Anterior cingulate cortex (tissue), 58 donors: Measurements from ENCODE around the gene TNS4.
"Not testable (repeated sequence)": the region's sequence is repeated elsewhere in the genome, so short reads cannot be mapped to it uniquely, and the experiment has no call there.

Experiments used
- DNase-seq, 58 donors: peaks; one replicate each; lab custom pipeline; 2025; lab: John Stamatoyannopoulos, UW

TNS4 gene

GRCh38 chr17:40501499-40501911, at the start of gene TNS4:
Gene TNS4 (minus strand): TSS chr17:40501623. CDS start chr17:40496425, 5,198 bp downstream.
- DNase-seq = no peak

GRCh38 chr17:40550608-40551007, 49.2 kb upstream of the TNS4 start:
- DNase-seq = no peak

GRCh38 chr17:40548982-40549685, 47.7 kb upstream of the TNS4 start:
- DNase-seq = no peak

- DNase-seq = no peak
Measured at GRCh38 chr17:40548491-40548981, 47.1 kb upstream of the TNS4 start.

- DNase-seq = no peak
Measured at GRCh38 chr17:40547785-40548478, 46.5 kb upstream of the TNS4 start.

- DNase-seq = no peak
Measured at GRCh38 chr17:40547079-40547784, 45.8 kb upstream of the TNS4 start.

GRCh38 chr17:40546497-40546896, 45.1 kb upstream of the TNS4 start:
- DNase-seq = not testable (repeated sequence)

GRCh38 chr17:40545660-40546059, 44.2 kb upstream of the TNS4 start:
- no peak for DNase-seq

GRCh38 chr17:40542558-40543411, 41.4 kb upstream of the TNS4 start:
- peak in 15 of 58 donors; percentile 9 to 74 (median 25) for DNase-seq

GRCh38 chr17:40541873-40542557, 40.6 kb upstream of the TNS4 start:
- DNase-seq = peak in 4 of 58 donors; percentile 15 to 74 (median 32)

GRCh38 chr17:40541060-40541872, 39.8 kb upstream of the TNS4 start:
- no peak for DNase-seq

GRCh38 chr17:40540448-40540847, 39.0 kb upstream of the TNS4 start:
- no peak for DNase-seq

- no peak for DNase-seq
Measured at GRCh38 chr17:40539711-40540411, 38.4 kb upstream of the TNS4 start.

- DNase-seq = no peak
Measured at GRCh38 chr17:40538936-40539705, 37.7 kb upstream of the TNS4 start.

- peak in 42 of 58 donors; percentile 7 to 78 (median 36) for DNase-seq
Measured at GRCh38 chr17:40538019-40538935, 36.9 kb upstream of the TNS4 start.
